Endothelial cell of umbilical vein (primary cell): Measurements from ENCODE around the gene FUT6.

Experiments used
- CTCF ChIP-seq, 2 donors: IDR thresholded peaks; 1 replicate in 1 of 2; 2 replicates in 1 of 2; pipeline ENCODE4 v1.5.1; 2011; ENCODE audit warnings: low read length in 2 of 2, mild to moderate bottlenecking in 2 of 2, moderate library complexity in 2 of 2, control low read depth in 1 of 2, inconsistent platforms in 1 of 2, low read depth in 1 of 2; ENCODE audit not compliant: insufficient read depth in 1 of 2; ENCODE audit errors: extremely low read depth in 1 of 2
- EZH2 ChIP-seq: IDR thresholded peaks from 2 replicates; pipeline ENCODE4 v1.6.1; 2012; ENCODE audit warnings: borderline replicate concordance, low read depth, mild to moderate bottlenecking, moderate library complexity, low read length, inconsistent platforms; ENCODE audit not compliant: severe bottlenecking
- FOS ChIP-seq: IDR thresholded peaks from 2 replicates; pipeline ENCODE4 v1.6.1; 2011; ENCODE audit warnings: mild to moderate bottlenecking, low read length, moderate library complexity, borderline replicate concordance; ENCODE audit not compliant: insufficient read depth
- GATA2 ChIP-seq: IDR thresholded peaks from 2 replicates; pipeline ENCODE4 v1.7.0; 2011; ENCODE audit warnings: low read depth, mild to moderate bottlenecking, moderate library complexity, mixed read lengths, low read length; ENCODE audit not compliant: insufficient read length, insufficient read depth
- JUN ChIP-seq: IDR thresholded peaks from 2 replicates; pipeline ENCODE4 v1.6.1; 2011; ENCODE audit warnings: borderline replicate concordance, low read depth; ENCODE audit not compliant: insufficient read length, insufficient read depth
- MAX ChIP-seq: IDR thresholded peaks from 2 replicates; pipeline ENCODE4 v1.6.1; 2011; ENCODE audit not compliant: insufficient read depth, insufficient read length
- MYC ChIP-seq: IDR thresholded peaks from one replicate; pipeline ENCODE4 v1.6.1; 2011; ENCODE audit warnings: mild to moderate bottlenecking, low read depth, low read length
- POLR2A ChIP-seq: IDR thresholded peaks from 2 replicates; pipeline ENCODE4 v1.6.1; 2012; ENCODE audit warnings: low read depth, mild to moderate bottlenecking, control low read depth, low read length

- TF ChIP-seq MYC (no peak), POLR2A (no peak), CTCF (IDR thresholded peaks at IDR 0.05; ENCODE audit: extremely low read depth in 1 of 2, insufficient read depth in 1 of 2, low read depth in 1 of 2, low read length in 2 of 2) (no peak), EZH2 (no peak), GATA2 (no peak), JUN (no peak), FOS (no peak), MAX (no peak)
Measured at GRCh38 chr19:5788422-5788821, 51.1 kb downstream of the FUT6 start.
